ENCODE measurements around the gene CDH20.

The CDH20 gene

GRCh38 chr18:61528961-61529360 lies 195.7 kb downstream of the CDH20 start:
- DNase-seq (ENCODE audit: low read depth in 1 of 2, low spot score in 1 of 2): no peak

GRCh38 chr18:61530681-61531080 lies 197.5 kb downstream of the CDH20 start:
- no peak for DNase-seq (ENCODE audit: low read depth in 1 of 2, low spot score in 1 of 2)

GRCh38 chr18:61531182-61531581 lies 198.0 kb downstream of the CDH20 start:
- no peak for DNase-seq (ENCODE audit: low read depth in 1 of 2, low spot score in 1 of 2)

GRCh38 chr18:61531891-61532290 lies 198.7 kb downstream of the CDH20 start:
- no peak for DNase-seq (ENCODE audit: low read depth in 1 of 2, low spot score in 1 of 2)

- DNase-seq (ENCODE audit: low read depth in 1 of 2, low spot score in 1 of 2): no peak
These were observed 202.2 kb downstream of the CDH20 start for GRCh38 chr18:61535401-61535800.

GRCh38 chr18:61541673-61542072 lies 208.4 kb downstream of the CDH20 start:
- DNase-seq (ENCODE audit: low read depth in 1 of 2, low spot score in 1 of 2): no peak

- no peak for DNase-seq (ENCODE audit: low read depth in 1 of 2, low spot score in 1 of 2)
These were observed 209.4 kb downstream of the CDH20 start for GRCh38 chr18:61542596-61542995.

- no peak for DNase-seq (ENCODE audit: low read depth in 1 of 2, low spot score in 1 of 2)
These were observed 210.3 kb downstream of the CDH20 start for GRCh38 chr18:61543518-61543917.

- no peak for DNase-seq (ENCODE audit: low read depth in 1 of 2, low spot score in 1 of 2)
These were observed 210.9 kb downstream of the CDH20 start for GRCh38 chr18:61544178-61544577.

GRCh38 chr18:61545281-61546245 lies 212.3 kb downstream of the CDH20 start:
- no peak for DNase-seq (ENCODE audit: low read depth in 1 of 2, low spot score in 1 of 2)

GRCh38 chr18:61546590-61546989 lies 213.4 kb downstream of the CDH20 start:
- no peak for DNase-seq (ENCODE audit: low read depth in 1 of 2, low spot score in 1 of 2)

GRCh38 chr18:61549416-61549815 lies 216.2 kb downstream of the CDH20 start:
- no peak for DNase-seq (ENCODE audit: low read depth in 1 of 2, low spot score in 1 of 2)

- no peak for DNase-seq (ENCODE audit: low read depth in 1 of 2, low spot score in 1 of 2)
These were observed 216.7 kb downstream of the CDH20 start for GRCh38 chr18:61549889-61550288.

GRCh38 chr18:61551586-61551985 lies 218.4 kb downstream of the CDH20 start:
- no peak for DNase-seq (ENCODE audit: low read depth in 1 of 2, low spot score in 1 of 2)

GRCh38 chr18:61553045-61553659 lies 219.9 kb downstream of the CDH20 start:
- DNase-seq (ENCODE audit: low read depth in 1 of 2, low spot score in 1 of 2): no peak

GRCh38 chr18:61554117-61554776 lies 221.0 kb downstream of the CDH20 start:
- no peak for DNase-seq (ENCODE audit: low read depth in 1 of 2, low spot score in 1 of 2)

GRCh38 chr18:61554946-61555361 lies 221.7 kb downstream of the CDH20 start:
- DNase-seq (ENCODE audit: low read depth in 1 of 2, low spot score in 1 of 2): no peak

GRCh38 chr18:61556316-61556715 lies 223.1 kb downstream of the CDH20 start:
- no peak for DNase-seq (ENCODE audit: low read depth in 1 of 2, low spot score in 1 of 2)

- no peak for DNase-seq (ENCODE audit: low read depth in 1 of 2, low spot score in 1 of 2)
These were observed 223.6 kb downstream of the CDH20 start for GRCh38 chr18:61556862-61557261.

GRCh38 chr18:61569176-61569892 lies 236.1 kb downstream of the CDH20 start:
- DNase-seq (ENCODE audit: low read depth in 1 of 2, low spot score in 1 of 2): no peak

GRCh38 chr18:61570070-61570469 lies 236.8 kb downstream of the CDH20 start:
- DNase-seq (ENCODE audit: low read depth in 1 of 2, low spot score in 1 of 2): no peak
